Stimulated activated CD4-positive, alpha-beta T cell treated with anti-CD3 and anti-CD28 coated beads, Interleukin-15, amount 100 ng/mL, for 1 hour (primary cell): Measurements from ENCODE around the gene HRH1.
"Not testable (repeated sequence)": the region's sequence is repeated elsewhere in the genome, so short reads cannot be mapped to it uniquely, and the experiment has no call there.

Source experiments
- DNase-seq, 2 donors: peaks; one replicate each; pipeline ENCODE4 v3.0.0-alpha.2; 2020; ENCODE audit warnings: low read depth in 1 of 2, low spot score in 1 of 2

Gene HRH1

DNA sequence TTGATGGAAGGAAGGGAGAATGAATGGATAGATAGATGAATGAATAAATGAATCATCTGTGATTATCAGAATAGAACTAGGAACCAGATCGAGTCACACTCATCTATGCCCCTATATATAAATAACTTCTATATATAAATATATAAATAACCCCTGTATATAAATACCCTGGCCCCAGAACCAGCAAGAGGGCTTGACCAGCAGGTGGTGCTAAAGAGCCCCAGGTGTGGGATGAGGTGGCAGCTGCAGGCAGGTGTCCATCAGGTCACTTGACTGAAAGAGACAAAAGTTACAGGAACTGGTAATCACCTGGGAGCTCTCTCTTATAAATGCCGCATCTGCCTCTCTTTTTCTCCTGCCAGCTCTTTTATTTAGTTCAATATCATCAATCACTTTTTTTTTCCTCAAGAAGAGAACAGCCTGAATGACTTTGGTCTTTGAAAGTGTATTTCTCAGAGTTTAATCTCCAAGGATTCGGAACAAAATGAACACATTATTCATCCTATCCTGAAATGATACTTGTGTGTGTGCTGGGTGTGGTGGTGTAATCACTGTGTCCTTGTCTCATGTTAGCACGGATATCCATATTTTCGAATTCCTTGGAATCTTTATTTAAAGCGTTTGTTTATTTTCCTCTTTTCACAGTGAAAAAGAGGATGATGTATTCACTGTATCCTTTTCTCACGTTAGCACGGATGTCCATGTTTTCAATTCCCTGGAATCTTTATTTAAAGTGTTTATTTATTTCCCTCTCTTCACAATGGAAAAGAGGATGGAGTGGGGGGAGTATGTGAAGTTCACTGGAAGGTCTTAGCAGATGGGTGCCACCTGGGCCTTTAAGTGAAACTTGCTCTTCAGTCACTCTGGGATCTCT, 82.5 kb downstream of the HRH1 start:
- peak; percentile 55 to 63 for DNase-seq

DNA sequence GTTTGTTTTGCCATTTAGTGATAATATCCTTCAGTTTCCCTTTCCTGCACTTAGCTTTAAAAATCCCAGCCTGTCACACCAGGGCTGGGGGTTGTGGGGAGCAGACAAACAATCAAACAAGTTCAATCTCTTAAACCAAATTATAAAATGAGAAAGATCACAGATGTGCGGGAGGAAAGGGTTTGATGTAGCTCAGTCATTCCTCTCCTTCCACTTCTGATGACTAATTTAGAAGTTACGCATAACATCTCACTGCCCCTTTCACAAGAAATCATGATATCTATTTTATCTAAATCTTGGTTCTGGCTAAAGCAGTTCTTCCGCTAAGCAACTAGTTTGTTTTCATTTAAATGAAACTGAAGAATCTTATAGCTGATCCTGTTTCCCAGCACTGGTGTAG, 83.8 kb downstream of the HRH1 start:
- no peak for DNase-seq

DNA sequence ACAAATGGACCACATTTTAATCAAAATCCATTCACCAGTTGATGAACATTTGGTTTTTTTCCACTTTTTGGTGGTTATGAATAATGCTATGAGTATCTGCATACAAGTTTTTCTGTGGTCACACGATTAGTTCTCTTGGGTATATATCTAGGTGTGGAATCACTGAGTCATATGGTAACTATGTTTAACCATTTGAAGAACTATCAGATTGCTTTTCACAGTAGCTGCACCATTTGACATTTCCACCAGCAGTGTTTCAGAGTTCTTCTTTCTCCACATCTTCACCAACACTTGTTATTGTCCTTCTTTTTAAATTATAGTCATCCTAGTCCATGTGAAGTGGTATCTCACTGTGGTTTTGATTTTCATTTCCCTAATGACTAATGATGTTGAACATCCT, 84.6 kb downstream of the HRH1 start:
- no peak for DNase-seq

GRCh38 chr3:11239796-11240195, 85.5 kb downstream of the HRH1 start:
- DNase-seq, result no peak

- no peak for DNase-seq
Observed at GRCh38 chr3:11240496-11240895, 86.2 kb downstream of the HRH1 start.

DNA sequence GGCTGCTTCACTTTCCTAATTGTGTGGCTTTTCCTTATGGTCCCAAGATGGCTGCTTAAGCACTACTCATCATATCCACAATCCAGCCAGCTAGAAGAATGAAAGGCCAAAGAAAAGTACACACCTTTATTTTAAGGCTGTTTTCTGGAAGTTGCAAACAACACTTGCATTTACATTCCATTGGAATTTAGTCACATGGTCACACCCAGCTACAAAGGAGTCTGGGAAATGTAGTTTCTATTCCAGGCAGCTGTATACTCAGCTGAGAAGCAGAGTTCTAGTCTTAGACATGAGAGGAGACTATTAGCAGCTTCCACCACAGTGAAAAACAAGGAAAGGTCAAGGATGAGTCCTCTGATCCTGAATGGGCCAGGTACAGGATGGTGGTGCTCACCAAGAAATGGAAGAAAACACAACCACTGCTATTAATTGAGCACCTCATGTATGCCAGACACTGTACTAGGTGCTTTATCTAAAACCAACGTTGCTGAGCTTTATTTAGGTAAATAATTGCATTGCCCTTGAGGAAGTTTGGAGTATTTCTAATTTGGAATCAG, 89.9 kb downstream of the HRH1 start:
- no peak for DNase-seq

- DNase-seq, result no peak
Observed at GRCh38 chr3:11245276-11245675, 91.0 kb downstream of the HRH1 start.

GRCh38 chr3:11245827-11246662, 91.8 kb downstream of the HRH1 start:
- DNase-seq, result no peak

- DNase-seq, result no peak
Observed at GRCh38 chr3:11246663-11246970, 92.3 kb downstream of the HRH1 start.

DNA sequence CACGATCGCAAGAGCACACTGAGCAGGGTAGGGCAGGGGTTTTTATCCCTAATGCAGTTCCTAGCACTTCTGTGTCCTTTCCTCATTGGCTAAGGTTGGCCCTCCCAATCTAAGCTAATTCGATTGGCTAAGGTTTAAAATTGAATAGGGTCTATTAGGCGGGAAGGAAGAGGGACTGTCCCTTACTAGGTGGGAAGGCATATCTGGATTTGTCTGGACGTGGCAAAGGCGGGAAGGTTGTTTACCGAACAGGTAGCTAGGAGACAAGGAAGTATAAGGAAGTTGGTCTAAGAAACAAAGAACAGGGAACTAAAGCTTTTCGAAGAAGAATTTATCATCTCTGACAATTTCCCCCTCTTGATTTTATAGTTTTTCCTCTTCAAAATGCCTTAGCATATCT, 93.1 kb downstream of the HRH1 start:
- no peak for DNase-seq

- no peak for DNase-seq
Observed at GRCh38 chr3:11248596-11248995, 94.3 kb downstream of the HRH1 start.

GRCh38 chr3:11250902-11251806, 96.9 kb downstream of the HRH1 start:
- no peak for DNase-seq

GRCh38 chr3:11251807-11252176, 97.5 kb downstream of the HRH1 start:
- no peak for DNase-seq

GRCh38 chr3:11254876-11255275, 100.6 kb downstream of the HRH1 start:
- no peak for DNase-seq

DNA sequence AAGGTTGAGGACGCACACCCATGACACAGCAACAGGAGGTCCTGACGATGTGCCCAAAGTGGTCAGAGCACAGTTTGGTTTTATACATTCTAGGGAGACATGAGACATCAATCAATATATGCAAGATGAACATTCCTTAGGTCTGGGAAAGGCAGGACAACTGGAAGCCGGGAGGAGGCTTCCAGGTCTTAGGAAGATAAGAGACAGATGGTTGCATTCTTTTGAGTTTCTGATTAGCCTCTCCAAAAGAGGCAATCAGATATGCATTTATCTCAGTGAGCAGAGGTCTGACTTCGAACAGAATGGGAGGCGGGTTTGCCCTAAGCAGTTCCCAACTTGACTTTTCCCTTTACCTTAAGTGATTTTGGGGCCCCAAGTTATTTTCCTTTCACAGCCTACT, 101.2 kb downstream of the HRH1 start:
- not testable (repeated sequence) for DNase-seq

- no peak for DNase-seq
Observed at GRCh38 chr3:11258958-11259357, 104.7 kb downstream of the HRH1 start.

DNA sequence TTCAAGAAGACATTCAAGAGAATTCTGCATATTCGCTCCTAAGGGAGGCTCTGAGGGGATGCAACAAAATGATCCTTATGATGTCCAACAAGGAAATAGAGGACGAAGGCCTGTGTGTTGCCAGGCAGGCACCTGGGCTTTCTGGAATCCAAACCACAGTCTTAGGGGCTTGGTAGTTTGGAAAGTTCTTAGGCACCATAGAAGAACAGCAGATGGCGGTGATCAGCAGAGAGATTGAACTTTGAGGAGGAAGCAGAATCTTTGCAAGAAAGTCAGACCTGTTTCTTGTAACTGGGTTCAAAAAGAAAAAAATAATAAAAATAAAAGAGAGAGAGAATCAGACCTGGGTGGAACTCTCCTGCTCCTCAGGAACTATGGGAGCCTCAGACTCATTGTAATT, 106.2 kb downstream of the HRH1 start:
- no peak for DNase-seq

DNA sequence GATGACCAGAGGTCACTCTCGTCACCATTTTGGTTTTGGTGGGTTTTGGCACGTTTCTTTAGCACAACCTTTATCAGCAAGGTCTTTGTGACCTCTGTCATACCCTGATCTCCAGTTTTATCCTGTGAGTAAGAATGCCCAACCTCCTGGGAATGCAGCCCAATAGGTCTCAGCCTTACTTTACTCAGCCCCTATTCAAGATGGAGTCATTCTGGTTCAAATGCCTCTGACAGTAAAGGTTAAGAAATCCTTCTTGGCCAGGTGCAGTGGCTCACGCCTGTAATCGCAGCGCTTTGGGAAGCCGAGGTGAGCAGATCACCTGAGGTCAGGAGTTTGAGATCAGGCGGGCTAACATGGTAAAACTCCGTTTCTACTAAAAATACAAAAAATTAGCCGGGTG, 114.7 kb downstream of the HRH1 start:
- DNase-seq, result no peak

GRCh38 chr3:11271986-11272904, 118.0 kb downstream of the HRH1 start, which contains the start of gene ATG7:
ATG7 (plus strand) TSS chr3:11272397; CDS start chr3:11298696, 26,299 bp downstream.
- peak; percentile 92 to 95 for DNase-seq
